NCI-H2227 treated with DMSO at 0.1 percent for 48 hours (cell line): ENCODE results near the gene PLXNB1.

ENCODE experiments used
- DNase-seq: peaks from one replicate; lab custom pipeline; 2025; lab: John Stamatoyannopoulos, UW

PLXNB1 gene

GRCh38 chr3:48367201-48367600 is 62.7 kb downstream of the PLXNB1 start:
- DNase-seq, result no peak

DNA sequence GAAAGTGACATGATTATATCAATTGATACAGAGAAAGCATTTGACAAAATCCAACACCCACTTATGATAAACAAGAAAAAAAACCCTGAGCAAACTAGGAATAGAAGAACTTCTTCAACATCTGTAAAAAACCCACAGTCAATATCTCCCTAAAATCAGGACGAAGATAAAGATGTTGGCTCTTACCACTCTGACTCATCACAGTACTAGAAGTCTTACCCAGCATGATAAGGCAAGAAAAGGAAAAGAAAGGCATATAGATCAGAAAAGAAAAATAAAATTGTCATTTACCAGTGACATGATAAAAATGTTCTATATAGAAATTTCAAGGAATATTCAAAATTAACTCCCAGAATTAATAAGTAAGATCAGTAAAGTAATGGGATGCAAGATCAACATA is 65.0 kb downstream of the PLXNB1 start:
- no peak for DNase-seq

GRCh38 chr3:48361928-48362327 is 68.0 kb downstream of the PLXNB1 start:
- no peak for DNase-seq

DNA sequence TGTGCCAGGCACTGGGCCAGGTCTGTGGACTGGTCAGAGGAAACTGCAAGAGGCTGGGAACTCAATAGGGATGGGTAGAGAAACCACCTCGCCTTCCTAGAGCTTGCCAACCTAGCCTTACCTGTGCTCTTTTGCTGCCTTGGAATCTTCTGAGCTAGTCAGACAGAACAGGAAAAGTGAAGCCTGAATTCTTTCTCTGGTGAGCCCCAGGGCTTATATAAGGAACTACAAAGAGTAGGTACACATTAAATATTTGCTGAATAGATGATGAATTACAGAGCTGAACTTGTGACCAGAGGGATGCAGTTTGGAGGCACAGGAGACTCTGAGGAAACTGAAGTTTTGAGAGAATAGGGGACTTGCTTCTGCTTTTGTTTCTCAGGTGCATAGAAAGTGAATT is 73.5 kb downstream of the PLXNB1 start:
- no peak for DNase-seq

DNA sequence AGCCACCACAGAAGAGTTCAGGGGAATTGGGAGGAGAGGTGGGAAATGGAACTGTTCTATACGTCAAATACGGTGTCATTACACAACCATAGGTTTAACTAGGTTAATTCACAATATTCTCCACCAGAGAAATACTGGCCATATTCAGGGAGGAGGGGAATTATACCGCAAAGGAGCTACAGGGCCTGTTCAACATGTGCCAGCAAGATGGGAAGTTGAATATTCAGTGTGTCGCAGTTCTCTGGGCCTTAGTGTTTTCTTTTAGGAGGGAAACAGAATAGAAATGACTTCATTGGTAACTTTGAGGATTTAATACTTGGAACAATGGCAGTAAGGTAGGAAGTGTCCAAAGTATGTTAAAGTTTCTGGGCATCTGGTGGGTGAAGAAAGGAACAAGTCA is 75.9 kb downstream of the PLXNB1 start:
- DNase-seq, result no peak
